ENCODE results near the gene CEP192. TPM values are rescaled to one million over a fixed set of nuclear protein-coding genes. Genes with fewer than 3 reads are reported as not detected.
A peak's percentile ranks its signal among the peaks of the same experiment; 100 is the strongest.

The CEP192 gene
- polyA plus RNA-seq, 1 donor (not counting 4 experiments of a cell fraction or from before 2014, with no cell fraction given) = 16.6 TPM

DNA sequence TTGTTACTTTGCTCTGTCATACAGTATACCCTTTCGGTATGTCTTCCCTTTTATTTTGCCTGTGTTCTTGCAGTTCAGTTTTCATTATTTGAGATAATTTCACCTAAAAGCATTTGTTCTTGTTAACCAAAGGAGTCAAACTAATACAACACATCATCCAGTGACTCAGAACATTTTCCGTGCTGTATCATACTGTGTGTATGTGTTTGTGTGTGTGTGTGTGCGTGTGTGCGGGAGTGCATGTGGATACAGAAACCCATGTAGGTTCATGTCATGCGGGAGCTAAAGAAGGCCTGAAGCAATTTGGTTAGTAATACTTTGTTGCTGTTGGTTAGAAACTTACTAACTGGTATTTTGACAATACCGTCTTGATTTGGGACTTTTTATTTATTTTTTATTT, 60.0 kb downstream of the CEP192 start:
- Histone ChIP-seq H3K4me3 (ENCODE audit: control insufficient read depth in 2 of 3, extremely low read depth in 1 of 3, insufficient read depth in 2 of 3, low read depth in 1 of 3, low read length in 3 of 3) (no peak overlapping the region), H2AFZ (ENCODE audit: control insufficient read depth, low read length) (no peak overlapping the region), H3K9me3 (ENCODE audit: control insufficient read depth, low read depth, low read length) (no peaks in the 10 kb centered on the region), H3K27me3 (ENCODE audit: control insufficient read depth, extremely low read depth, insufficient read depth, low read length) (no peaks in the 10 kb centered on the region), H3K79me2 (ENCODE audit: control insufficient read depth, insufficient read depth, low read length) (peaks cover under 1% of the 10 kb centered on the region), H3K4me1 (ENCODE audit: control insufficient read depth, extremely low read depth, insufficient read depth, low read length) (no peaks in the 10 kb centered on the region), H3K9me1 (ENCODE audit: control insufficient read depth, extremely low read depth, insufficient read depth, low read length) (no peaks in the 10 kb centered on the region), H4K20me1 (ENCODE audit: control insufficient read depth, extremely low read depth, insufficient read depth, low read length) (no peaks in the 10 kb centered on the region), H3K9ac (ENCODE audit: control insufficient read depth, extremely low read depth, insufficient read depth, low read length) (no peak overlapping the region), H3K36me3 (ENCODE audit: control insufficient read depth in 2 of 2, extremely low read depth in 1 of 2, insufficient read depth in 2 of 2, low read length in 2 of 2) (peaks cover 11 to 18% of the 10 kb centered on the region in 2 experiments), H3K4me2 (ENCODE audit: control insufficient read depth, extremely low read depth, insufficient read depth, low read depth, low read length) (no peak overlapping the region), H3K27ac (ENCODE audit: control insufficient read depth, insufficient read depth, low read length) (no peak overlapping the region)
- no peak for TF ChIP-seq CTCF (optimal IDR thresholded peaks at IDR 0.05 in 1 of 3, IDR thresholded peaks at IDR 0.05 in 1 of 3, conservative IDR thresholded peaks at IDR 0.05 in 1 of 3; ENCODE audit: extremely low read depth in 1 of 3, insufficient read depth in 2 of 3, low read length in 3 of 3)
- no peak for TF ChIP-seq EZH2 (IDR thresholded peaks at IDR 0.05; ENCODE audit: low read length)
- FAIRE-seq (no peak), DNase-seq (ENCODE audit: low read depth, low spot score) (no peak)
- dilution Hi-C loops (cut with MboI; ENCODE audit: extremely low pct_ligation_motif_present, low sequenced_read_pairs) = no loop called here

DNA sequence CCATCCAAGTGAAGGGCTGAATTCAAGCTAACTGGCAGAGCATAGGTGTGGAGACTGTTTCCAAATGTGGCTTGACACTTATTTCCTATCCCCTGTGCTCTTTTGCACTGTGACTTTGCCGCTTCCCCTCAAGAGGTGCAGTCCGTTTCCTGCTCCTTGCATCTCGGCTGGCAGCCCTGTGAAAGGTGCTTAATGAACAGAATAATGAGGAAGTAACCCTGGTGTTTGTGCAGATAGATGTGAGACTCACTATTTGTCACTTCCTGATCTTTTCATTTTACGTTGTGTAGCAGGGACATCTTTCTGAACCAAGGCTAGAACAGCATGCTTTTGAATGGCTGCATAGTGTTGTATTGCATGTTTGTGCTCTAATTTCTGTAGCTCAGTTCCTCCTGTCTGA, 60.8 kb downstream of the CEP192 start:
- no peak for DNase-seq (ENCODE audit: low read depth, low spot score)
- Histone ChIP-seq H3K79me2 (ENCODE audit: control insufficient read depth, insufficient read depth, low read length) (no peaks in the 10 kb centered on the region), H3K9ac (ENCODE audit: control insufficient read depth, extremely low read depth, insufficient read depth, low read length) (no peak overlapping the region), H3K4me1 (ENCODE audit: control insufficient read depth, extremely low read depth, insufficient read depth, low read length) (no peaks in the 10 kb centered on the region), H3K27ac (ENCODE audit: control insufficient read depth, insufficient read depth, low read length) (no peak overlapping the region), H3K4me2 (ENCODE audit: control insufficient read depth, extremely low read depth, insufficient read depth, low read depth, low read length) (no peak overlapping the region), H2AFZ (ENCODE audit: control insufficient read depth, low read length) (no peak overlapping the region), H3K4me3 (ENCODE audit: control insufficient read depth in 2 of 3, extremely low read depth in 1 of 3, insufficient read depth in 2 of 3, low read depth in 1 of 3, low read length in 3 of 3) (no peak overlapping the region), H3K27me3 (ENCODE audit: control insufficient read depth, extremely low read depth, insufficient read depth, low read length) (no peaks in the 10 kb centered on the region), H4K20me1 (ENCODE audit: control insufficient read depth, extremely low read depth, insufficient read depth, low read length) (no peaks in the 10 kb centered on the region), H3K9me1 (ENCODE audit: control insufficient read depth, extremely low read depth, insufficient read depth, low read length) (no peaks in the 10 kb centered on the region), H3K36me3 (ENCODE audit: control insufficient read depth in 2 of 2, extremely low read depth in 1 of 2, insufficient read depth in 2 of 2, low read length in 2 of 2) (peaks cover 13 to 24% of the 10 kb centered on the region in 2 experiments), H3K9me3 (ENCODE audit: control insufficient read depth, low read depth, low read length) (no peaks in the 10 kb centered on the region)
- peak; percentile 23 for FAIRE-seq
- TF ChIP-seq EZH2 (IDR thresholded peaks at IDR 0.05; ENCODE audit: low read length) (no peak), CTCF (optimal IDR thresholded peaks at IDR 0.05 in 1 of 3, IDR thresholded peaks at IDR 0.05 in 1 of 3, conservative IDR thresholded peaks at IDR 0.05 in 1 of 3; ENCODE audit: extremely low read depth in 1 of 3, insufficient read depth in 2 of 3, low read length in 3 of 3) (no peak)
- dilution Hi-C loops (cut with MboI; ENCODE audit: extremely low pct_ligation_motif_present, low sequenced_read_pairs) = no loop called here

All from keratinocyte (primary cell).